ENCODE measurements around the gene PCGF6.

Gene PCGF6

DNA sequence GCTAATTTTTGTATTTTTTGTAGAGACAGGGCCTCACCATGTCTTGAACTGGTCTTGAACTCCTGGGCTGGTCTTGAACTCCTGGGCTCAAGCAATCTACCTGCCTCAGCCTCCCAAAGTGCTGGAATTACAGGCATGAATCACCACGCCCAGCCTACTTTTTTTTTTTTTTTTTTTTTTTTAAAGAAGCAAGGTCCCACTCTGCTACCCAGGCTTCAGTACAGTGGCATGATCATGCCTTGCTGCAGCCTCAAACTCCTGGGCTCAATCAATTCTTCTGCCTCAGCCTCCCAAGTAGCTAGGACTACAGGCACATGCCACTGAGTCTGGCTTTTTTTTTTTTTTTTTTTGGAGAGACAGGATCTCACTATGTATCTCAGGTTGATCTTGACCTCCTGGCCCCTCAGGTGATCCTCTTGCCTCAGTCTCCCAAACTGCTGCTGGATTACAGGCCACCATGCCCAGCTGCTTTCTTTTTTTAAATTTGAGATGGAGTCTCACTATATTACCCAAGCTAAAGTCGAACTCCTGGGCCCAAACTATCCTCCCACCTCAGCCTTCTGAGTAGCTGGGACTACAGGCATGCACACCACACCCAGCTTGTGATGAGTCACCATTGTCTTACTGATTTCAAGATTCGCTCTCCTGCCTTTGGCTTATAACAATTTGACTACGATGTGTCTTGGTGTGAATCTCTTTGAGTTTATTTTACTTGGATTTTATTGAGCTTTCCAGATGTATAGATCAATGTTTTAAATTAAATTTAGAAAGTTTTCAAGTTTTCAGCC is 96.2 kb downstream of the PCGF6 start:
- no peak for ATAC-seq (ENCODE audit: insufficient read depth, low read depth)
- no peak overlapping the region for H3K27ac ChIP-seq (ENCODE audit: low read length)
- peaks cover 3% of the 10 kb centered on the region for H3K9me3 ChIP-seq (ENCODE audit: insufficient read depth, low read length, severe bottlenecking)
- no peaks in the 10 kb centered on the region for H3K4me1 ChIP-seq (ENCODE audit: insufficient read depth, low read length)
- no peak overlapping the region for H3K4me2 ChIP-seq (ENCODE audit: insufficient read depth, low read length)
- no peak for TF ChIP-seq EZH2 (IDR thresholded peaks at IDR 0.05; ENCODE audit: borderline replicate concordance, low read depth, low read length, severe bottlenecking)
- TF ChIP-seq, protein P1, sequence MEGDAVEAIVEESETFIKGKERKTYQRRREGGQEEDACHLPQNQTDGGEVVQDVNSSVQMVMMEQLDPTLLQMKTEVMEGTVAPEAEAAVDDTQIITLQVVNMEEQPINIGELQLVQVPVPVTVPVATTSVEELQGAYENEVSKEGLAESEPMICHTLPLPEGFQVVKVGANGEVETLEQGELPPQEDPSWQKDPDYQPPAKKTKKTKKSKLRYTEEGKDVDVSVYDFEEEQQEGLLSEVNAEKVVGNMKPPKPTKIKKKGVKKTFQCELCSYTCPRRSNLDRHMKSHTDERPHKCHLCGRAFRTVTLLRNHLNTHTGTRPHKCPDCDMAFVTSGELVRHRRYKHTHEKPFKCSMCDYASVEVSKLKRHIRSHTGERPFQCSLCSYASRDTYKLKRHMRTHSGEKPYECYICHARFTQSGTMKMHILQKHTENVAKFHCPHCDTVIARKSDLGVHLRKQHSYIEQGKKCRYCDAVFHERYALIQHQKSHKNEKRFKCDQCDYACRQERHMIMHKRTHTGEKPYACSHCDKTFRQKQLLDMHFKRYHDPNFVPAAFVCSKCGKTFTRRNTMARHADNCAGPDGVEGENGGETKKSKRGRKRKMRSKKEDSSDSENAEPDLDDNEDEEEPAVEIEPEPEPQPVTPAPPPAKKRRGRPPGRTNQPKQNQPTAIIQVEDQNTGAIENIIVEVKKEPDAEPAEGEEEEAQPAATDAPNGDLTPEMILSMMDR (IDR thresholded peaks at IDR 0.05; ENCODE audit: borderline replicate concordance, extremely low read depth, low read length, poor library complexity, severe bottlenecking), result no peak
- no peak overlapping the region for H3K9ac ChIP-seq (ENCODE audit: low read depth, low read length)
- no peaks in the 10 kb centered on the region for H3K27me3 ChIP-seq (ENCODE audit: insufficient read depth, low read length, poor library complexity)
- H3K79me2 ChIP-seq (ENCODE audit: insufficient read depth, low read length), result no peaks in the 10 kb centered on the region
- H2AFZ ChIP-seq (ENCODE audit: low read depth, low read length), result no peak overlapping the region
- no peaks in the 10 kb centered on the region for H4K20me1 ChIP-seq (ENCODE audit: insufficient read depth, low read length)
- H3K4me3 ChIP-seq (ENCODE audit: low read depth in 1 of 2, low read length in 2 of 2), result no peak overlapping the region
- no peak for DNase-seq
- no peaks in the 10 kb centered on the region for H3K36me3 ChIP-seq (ENCODE audit: insufficient read depth, low read length)

DNA sequence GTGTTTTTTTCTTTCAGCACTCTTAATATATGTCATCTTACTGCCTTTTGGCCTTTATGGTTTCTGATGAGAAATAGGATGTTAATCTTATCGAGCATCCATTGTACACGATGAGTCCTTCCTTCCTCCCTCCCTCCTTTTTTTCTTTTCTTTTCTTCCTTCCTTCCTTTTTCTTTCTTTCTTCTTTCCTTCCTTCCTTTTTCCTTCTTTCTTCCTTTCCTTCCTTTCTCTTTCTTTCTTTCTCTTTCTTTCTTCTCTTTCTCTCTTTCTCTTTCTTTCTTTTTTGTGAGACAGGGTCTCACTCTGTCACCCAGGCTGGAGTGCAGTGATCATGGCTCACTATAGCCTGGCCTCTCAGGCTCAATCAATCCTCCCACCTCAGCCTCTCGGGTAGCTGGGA is 96.8 kb downstream of the PCGF6 start:
- no peak overlapping the region for H2AFZ ChIP-seq (ENCODE audit: low read depth, low read length)
- no peaks in the 10 kb centered on the region for H3K27me3 ChIP-seq (ENCODE audit: insufficient read depth, low read length, poor library complexity)
- H3K9ac ChIP-seq (ENCODE audit: low read depth, low read length), result no peak overlapping the region
- no peak for ATAC-seq (ENCODE audit: insufficient read depth, low read depth)
- no peaks in the 10 kb centered on the region for H3K79me2 ChIP-seq (ENCODE audit: insufficient read depth, low read length)
- DNase-seq, result no peak
- H3K27ac ChIP-seq (ENCODE audit: low read length), result no peak overlapping the region
- H3K36me3 ChIP-seq (ENCODE audit: insufficient read depth, low read length), result no peaks in the 10 kb centered on the region
- H3K4me3 ChIP-seq (ENCODE audit: low read depth in 1 of 2, low read length in 2 of 2), result no peak overlapping the region
- no peaks in the 10 kb centered on the region for H3K4me1 ChIP-seq (ENCODE audit: insufficient read depth, low read length)
- no peaks in the 10 kb centered on the region for H4K20me1 ChIP-seq (ENCODE audit: insufficient read depth, low read length)
- TF ChIP-seq EZH2 (IDR thresholded peaks at IDR 0.05; ENCODE audit: borderline replicate concordance, low read depth, low read length, severe bottlenecking), result no peak
- TF ChIP-seq, protein P1 (IDR thresholded peaks at IDR 0.05; ENCODE audit: borderline replicate concordance, extremely low read depth, low read length, poor library complexity, severe bottlenecking), result no peak
- no peak overlapping the region for H3K4me2 ChIP-seq (ENCODE audit: insufficient read depth, low read length)
- H3K9me3 ChIP-seq (ENCODE audit: insufficient read depth, low read length, severe bottlenecking), result peaks cover 3% of the 10 kb centered on the region
